ENCODE results near the gene MID1IP1. TPM values are rescaled to one million over a fixed set of nuclear protein-coding genes. Genes with fewer than 3 reads are reported as not detected.

Gene MID1IP1, protein sequence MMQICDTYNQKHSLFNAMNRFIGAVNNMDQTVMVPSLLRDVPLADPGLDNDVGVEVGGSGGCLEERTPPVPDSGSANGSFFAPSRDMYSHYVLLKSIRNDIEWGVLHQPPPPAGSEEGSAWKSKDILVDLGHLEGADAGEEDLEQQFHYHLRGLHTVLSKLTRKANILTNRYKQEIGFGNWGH
- total RNA-seq (2021; fragmentation: NEBNext Ultra II Directional; extraction: Animal tissue kit (Norgen Biotek cat#: 25700)) = 118 and 126 TPM in 2 replicates
- 128 and 209 TPM in 2 replicates for polyA plus RNA-seq (2011; rRNA removed)
- polyA plus RNA-seq (2011; cell fraction: cytosol; rRNA removed) = 153 TPM
- 105 TPM for polyA plus RNA-seq (2011; cell fraction: nucleus; rRNA removed)
- polyA plus RNA-seq (2012, experiment 1 of 2) = 98.1 to 109 TPM (median 106 TPM) in 4 replicates
- 112 TPM for polyA plus RNA-seq (2012, experiment 2 of 2)
- 60.9 TPM for polyA plus RNA-seq (2013, experiment 1 of 2)
- polyA plus RNA-seq (2013, experiment 2 of 2) = 58.2 TPM
- polyA minus RNA-seq (2011; rRNA and poly(A)+ RNA removed) = 29.2 and 30.6 TPM in 2 replicates
- polyA minus RNA-seq (2011; cell fraction: cytosol; rRNA and poly(A)+ RNA removed) = 77.7 TPM
- polyA minus RNA-seq (2011; cell fraction: nucleus; rRNA and poly(A)+ RNA removed) = 58.2 TPM
- long read RNA-seq, experiment 1, transcript MID1IP1-201 (2 exons, 2,536 nt) = major isoform, 31 of 135 reads
- long read RNA-seq, experiment 1, partial matches to known transcripts = 0 of 135 reads
- long read RNA-seq, experiment 1, other reads (novel, unspliced or antisense) = 103 of 135 reads
- long read RNA-seq, experiment 2, partial matches to known transcripts = 0 of 2 reads
- long read RNA-seq, experiment 2, other reads (novel, unspliced or antisense) = 2 of 2 reads

DNA sequence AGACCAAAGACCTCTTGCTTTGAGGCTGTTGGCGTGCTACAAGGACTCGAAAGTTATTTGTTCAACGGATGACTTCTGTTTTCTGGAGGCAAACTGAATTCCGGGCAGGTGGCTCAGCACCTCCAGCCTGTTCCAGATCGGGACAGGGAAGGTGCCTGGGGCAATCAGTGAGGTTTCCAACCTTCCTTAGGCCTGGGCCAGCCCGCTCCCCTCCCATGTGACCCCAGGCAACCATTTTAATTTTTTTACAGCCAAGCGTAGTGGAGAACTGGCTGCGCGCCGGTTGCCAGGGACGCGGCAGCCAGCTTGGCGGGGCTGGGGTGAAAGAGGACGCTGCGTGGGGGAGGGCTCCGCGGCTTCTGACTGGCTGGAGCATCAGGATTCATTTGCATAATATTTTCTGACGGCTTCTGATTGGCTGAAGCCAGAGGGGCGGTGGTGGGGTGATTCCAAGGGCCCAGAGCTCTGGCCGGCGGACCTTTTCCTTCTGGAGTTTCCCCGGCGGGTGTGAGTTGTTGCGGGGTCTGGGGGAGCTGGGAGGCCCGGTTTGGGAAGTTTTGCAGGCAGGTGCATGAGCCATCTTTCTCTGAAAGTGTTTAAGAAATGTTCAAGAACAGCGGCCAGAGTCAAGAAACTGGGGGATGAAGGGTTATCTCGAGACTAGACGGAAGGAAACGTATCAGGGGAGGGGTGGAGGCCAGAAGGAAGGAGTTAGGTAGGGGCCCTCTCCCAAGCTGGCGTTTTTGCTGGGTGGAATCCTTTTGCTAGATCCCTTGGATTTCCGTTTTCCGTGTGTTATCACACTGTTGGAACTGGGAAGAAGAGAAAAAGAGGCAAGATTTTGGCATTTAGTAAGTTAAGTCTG lies at the start of gene MID1IP1:
MID1IP1 (plus strand) TSS at position 479 of the 865 bp plus-strand sequence. CDS start 3,488 bp downstream, outside the sequence.
- peak within 1 kb of the TSS; percentile 78 for H3K18ac ChIP-seq (ENCODE audit: extremely low read depth, low read length)
- H4K91ac ChIP-seq (replicated peaks; ENCODE audit: insufficient read length, low read length) = peak within 1 kb of the TSS; percentile 17
- H4K5ac ChIP-seq (ENCODE audit: insufficient read length, low read depth, low read length) = peak within 1 kb of the TSS; percentile 83
- H3K27ac ChIP-seq (ENCODE audit: low read depth, low read length) = peak within 1 kb of the TSS; percentile 70; the same call in 1 of the 2 replicates
- no peaks in the 10 kb centered on the region for H3K27me3 ChIP-seq (replicated peaks in 1 of 4; ENCODE audit: control insufficient read depth in 3 of 4, extremely low read depth in 1 of 4, insufficient read depth in 3 of 4, low read length in 3 of 4)
- no peak within 1 kb of the TSS for H2BK15ac ChIP-seq (ENCODE audit: low read length)
- peak within 1 kb of the TSS; percentile 71 to 96 (median 81) for H3K9ac ChIP-seq (replicated peaks in 1 of 4; ENCODE audit: extremely low read depth in 1 of 4, low read depth in 3 of 4, low read length in 3 of 4)
- peak within 1 kb of the TSS; percentile 68; the same call in 1 of the 2 replicates for H4K8ac ChIP-seq (ENCODE audit: extremely low read depth, insufficient read depth, low read length)
- H2AK5ac ChIP-seq (ENCODE audit: low read depth, low read length) = no peak within 1 kb of the TSS
- H2BK12ac ChIP-seq (ENCODE audit: low read depth, low read length) = no peak within 1 kb of the TSS
- POLR2A ChIA-PET (ENCODE audit: partially characterized antibody) = interaction anchor here (0.7 to 2.7 kb wide), 6 partner anchors 10 to 265 kb away, joined by 3 to 14 read pairs (median 5); no protein-coding TSS in a partner anchor
- H3K4me1 ChIP-seq (replicated peaks in 1 of 4; ENCODE audit: control insufficient read depth in 3 of 4, insufficient read depth in 4 of 4, low read length in 3 of 4) = no peaks in the 10 kb centered on the region; a peak in 2 of 7 replicates
- no peak within 1 kb of the TSS for H2BK20ac ChIP-seq (ENCODE audit: low read length)
- no peak within 1 kb of the TSS for H3K23ac ChIP-seq (ENCODE audit: insufficient read length)
- peak within 1 kb of the TSS; percentile 54 to 76 for H3K4me2 ChIP-seq (ENCODE audit: insufficient read depth in 1 of 2, low read depth in 2 of 2, low read length in 2 of 2)
- DNase-seq (ENCODE audit: low read depth in 1 of 2, low spot score in 2 of 2) (peak; percentile 69 to 83), FAIRE-seq (peak; percentile 24)
- CTCF ChIA-PET (ENCODE audit: partially characterized antibody) = no interaction called here
- peak within 1 kb of the TSS; percentile 75; the same call in 1 of the 2 replicates for H2BK5ac ChIP-seq (ENCODE audit: low read depth, low read length)
- WGBS, 2 experiments (ENCODE audit: extremely low coverage in 1 of 2, insufficient coverage in 1 of 2, insufficient read length in 1 of 2, insufficient replicate concordance in 2 of 2, low coverage in 1 of 2, low lambda C conversion rate in 2 of 2, missing lambda C conversion rate in 1 of 2) = 13% methylated on average over 23 of the region's 32 CpGs; no CpG with 5 or more reads in 1 of the 2 experiments
- no peaks in the 10 kb centered on the region for H3K79me1 ChIP-seq (ENCODE audit: low read depth, low read length)
- H3K23me2 ChIP-seq (ENCODE audit: low read depth, low read length) = peaks cover 3% of the 10 kb centered on the region; the same call in 1 of the 2 replicates
- peak within 1 kb of the TSS; percentile 69 for H3K4ac ChIP-seq (replicated peaks; ENCODE audit: insufficient read length, low read depth, low read length)
- no peaks in the 10 kb centered on the region for H3K9me3 ChIP-seq (ENCODE audit: insufficient read depth in 2 of 2, low read depth in 1 of 2, low read length in 1 of 2)
- H2BK120ac ChIP-seq (replicated peaks; ENCODE audit: low read depth, low read length) = peak within 1 kb of the TSS; percentile 69
- H3K4me3 ChIP-seq (ENCODE audit: extremely low read depth in 1 of 4, insufficient read depth in 2 of 4, low read depth in 3 of 4, low read length in 4 of 4) = peak within 1 kb of the TSS; percentile 63 to 95 (median 80)
- peak within 1 kb of the TSS; percentile 53 for H3K56ac ChIP-seq (replicated peaks; ENCODE audit: insufficient read length, low read depth, low read length)
- H3K36me3 ChIP-seq (ENCODE audit: control insufficient read depth in 2 of 4, insufficient read depth in 4 of 4, low read length in 3 of 4) = peaks cover 0 to 26% (median 6%) of the 10 kb centered on the region in 4 experiments; a peak in 3 of 8 replicates
- H3K79me2 ChIP-seq (ENCODE audit: control insufficient read depth in 1 of 2, insufficient read depth in 2 of 2, low read length in 2 of 2) = peaks cover 5 to 34% of the 10 kb centered on the region in 2 experiments; a peak in 3 of 4 replicates
- no peak within 1 kb of the TSS; the same call in 1 of the 2 replicates for H2AFZ ChIP-seq (ENCODE audit: low read length)
- no peak within 1 kb of the TSS for H3K14ac ChIP-seq (ENCODE audit: insufficient read length)
- H4K20me1 ChIP-seq (replicated peaks in 1 of 2; ENCODE audit: control insufficient read depth in 1 of 2, insufficient read depth in 2 of 2, low read length in 2 of 2) = no peaks in the 10 kb centered on the region
- TF ChIP-seq CBX5 (IDR thresholded peaks at IDR 0.05; ENCODE audit: low read depth, low read length) (no peak), KDM4A (IDR thresholded peaks at IDR 0.05; ENCODE audit: low read depth, low read length, severe bottlenecking) (no peak), RXRA (IDR thresholded peaks at IDR 0.05; ENCODE audit: insufficient read depth, low read depth, low read length) (no peak), EP300 (IDR thresholded peaks at IDR 0.05; ENCODE audit: borderline replicate concordance in 1 of 2, low read depth in 2 of 2, low read length in 2 of 2) (no peak), KDM5A (IDR thresholded peaks at IDR 0.05; ENCODE audit: low read length) (no peak), HDAC6 (IDR thresholded peaks at IDR 0.05; ENCODE audit: low read depth, low read length) (no peak), ASH2L (IDR thresholded peaks at IDR 0.05; ENCODE audit: low read length) (peak; percentile 29)
